Stimulated activated CD4-positive, alpha-beta T cell treated with anti-CD3 and anti-CD28 coated beads, Interleukin-15, amount 100 ng/mL, for 1 hour (primary cell): Measurements from ENCODE around the gene SNAPC5.

ENCODE experiments used
- DNase-seq, 2 donors: peaks; one replicate each; pipeline ENCODE4 v3.0.0-alpha.2; 2020; ENCODE audit warnings: low read depth in 1 of 2, low spot score in 1 of 2

Gene SNAPC5

DNA sequence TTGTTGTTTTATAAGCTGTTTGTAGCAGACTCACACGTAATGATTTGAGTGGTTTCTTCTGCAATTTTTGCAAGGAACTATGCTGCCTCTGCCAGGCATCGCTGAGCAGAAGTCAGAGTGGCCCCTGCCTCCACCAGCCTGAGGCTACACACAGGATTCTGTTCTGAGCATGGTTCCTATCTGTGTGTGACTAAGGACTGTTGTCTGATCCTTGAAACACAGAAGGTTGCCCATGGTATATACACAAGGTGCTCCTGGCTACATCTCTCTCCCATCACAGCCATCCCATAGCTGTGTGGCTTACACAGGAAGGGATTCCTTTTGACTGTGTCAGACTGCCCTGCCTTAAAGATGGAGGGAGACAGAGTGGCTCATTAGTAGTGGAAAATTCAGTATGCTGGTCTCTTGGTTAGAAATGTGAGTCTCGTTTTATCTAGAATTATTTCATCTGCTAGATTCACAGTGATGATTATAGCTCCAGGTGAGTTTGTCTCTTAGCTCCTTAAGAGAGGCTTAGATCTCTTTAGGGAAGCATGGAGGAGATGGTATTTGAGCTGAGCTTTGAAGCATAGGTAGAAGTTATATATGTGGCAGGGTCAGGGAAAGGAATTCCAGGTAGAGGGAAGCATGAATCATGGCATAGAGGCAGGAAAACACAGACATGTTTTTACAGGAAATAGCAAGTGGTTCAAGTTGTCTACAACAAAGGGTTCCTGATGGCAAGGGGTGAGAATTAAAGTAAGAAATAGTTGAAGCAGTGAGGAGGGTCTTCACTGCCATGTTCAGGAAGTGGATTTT lies 37.5 kb downstream of the SNAPC5 start:
- DNase-seq: no peak

DNA sequence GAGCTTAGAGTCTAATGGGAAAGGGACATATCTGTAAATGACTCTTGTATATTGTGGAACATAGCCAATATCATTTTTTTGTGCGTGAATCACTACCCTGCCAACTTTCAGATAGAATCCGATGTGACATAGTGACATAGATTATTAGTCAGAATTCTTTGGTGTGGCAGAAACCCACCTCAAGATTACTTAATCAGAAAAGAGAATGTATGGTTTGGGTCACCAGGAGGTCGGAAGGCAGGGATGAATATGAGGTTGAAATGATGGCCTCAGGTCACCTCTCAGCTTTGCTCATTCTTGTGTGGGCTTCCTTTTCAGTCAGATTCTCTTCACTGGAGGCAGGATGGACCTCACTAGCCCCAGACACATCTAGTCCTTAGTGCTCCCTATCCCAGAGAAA lies 41.4 kb downstream of the SNAPC5 start:
- DNase-seq: no peak

DNA sequence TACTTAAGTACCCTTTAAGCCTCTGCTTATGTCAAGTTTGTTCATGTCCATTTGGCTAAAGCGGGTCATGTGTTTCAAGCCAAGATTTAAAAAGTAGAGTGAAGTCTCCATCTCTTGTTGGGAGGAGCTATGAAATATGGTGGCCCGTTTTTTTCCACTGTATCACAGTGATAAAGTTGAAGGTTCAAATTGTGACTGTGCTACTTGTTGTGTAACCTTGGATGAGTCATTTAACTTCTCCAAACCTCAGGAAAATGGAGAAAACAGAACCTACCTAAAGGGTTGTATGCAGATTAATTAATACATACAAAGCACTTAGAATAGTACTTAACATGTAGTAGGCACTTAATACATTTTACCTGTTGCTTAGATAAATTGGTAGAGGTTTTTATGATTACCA lies 43.4 kb downstream of the SNAPC5 start:
- DNase-seq: no peak

DNA sequence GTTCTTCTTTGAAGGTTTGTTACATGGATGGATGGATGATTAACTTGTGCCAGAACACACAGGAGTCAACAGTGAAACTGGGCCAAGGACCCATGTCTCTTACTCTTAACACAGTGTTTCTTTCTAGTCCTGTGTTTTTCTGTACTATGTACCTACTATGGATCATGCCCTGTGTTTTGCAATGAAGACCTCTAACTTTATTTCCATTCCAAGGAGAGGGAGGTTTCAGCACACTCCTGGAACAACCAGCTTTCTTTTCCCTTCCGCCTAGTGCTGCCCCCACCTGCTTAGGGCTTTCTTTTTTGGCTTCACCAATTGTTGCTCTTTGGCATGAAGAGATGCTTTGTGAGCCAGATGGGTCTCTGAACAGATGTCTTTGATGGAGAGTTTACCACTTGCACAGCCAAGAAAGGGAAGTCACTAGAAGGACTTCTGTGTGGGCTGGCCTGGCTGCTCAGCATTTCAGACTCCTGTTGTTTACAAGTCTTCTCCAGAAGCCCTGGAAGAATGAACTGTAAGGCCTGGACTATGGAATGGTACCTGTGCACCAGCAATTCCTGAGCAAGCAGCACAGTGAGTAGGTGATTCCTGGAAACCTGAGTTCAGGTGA lies 44.5 kb downstream of the SNAPC5 start:
- DNase-seq: no peak

DNA sequence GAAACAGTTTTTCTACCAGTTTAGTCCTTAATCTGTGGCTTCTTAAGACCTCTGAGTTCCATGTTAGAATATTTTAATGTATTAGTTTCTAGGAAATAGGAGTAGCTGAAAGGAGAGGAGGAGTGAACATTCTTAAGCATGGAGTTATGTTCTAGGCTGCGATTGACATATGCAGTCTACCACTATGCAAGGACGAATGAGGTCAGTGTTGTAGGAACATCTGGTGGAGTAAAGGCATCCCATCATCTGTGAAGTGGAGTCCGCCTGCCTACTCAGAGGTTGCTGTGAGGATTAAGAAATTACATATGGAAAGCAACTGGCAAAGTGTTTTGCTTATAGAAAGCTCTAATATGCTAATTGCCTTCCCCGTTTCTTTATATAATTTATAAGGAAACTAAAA lies 45.1 kb downstream of the SNAPC5 start:
- no peak for DNase-seq
